Measurements from ENCODE around the gene SYNJ2.

SYNJ2 gene

DNA sequence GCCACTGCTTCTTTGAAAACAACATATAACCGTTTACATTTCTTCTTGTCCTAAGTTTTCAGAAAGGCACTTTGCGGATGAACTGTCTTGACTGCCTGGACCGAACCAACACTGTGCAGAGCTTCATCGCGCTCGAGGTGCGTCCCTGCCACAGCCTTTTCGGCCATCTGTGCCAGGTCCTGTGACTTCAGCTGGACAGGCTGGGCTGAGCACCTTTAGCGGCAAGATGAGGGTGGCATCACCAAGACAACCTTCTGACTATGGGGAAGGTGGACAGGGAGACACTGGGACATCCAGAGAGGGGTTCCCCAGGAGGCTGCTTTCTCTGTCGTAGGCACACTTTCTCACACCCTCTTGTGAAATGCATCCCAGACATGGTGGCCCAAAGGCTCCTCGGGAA lies 82.1 kb downstream of the SYNJ2 start:
- no peak overlapping the region for H3K27ac ChIP-seq
- no peak for DNase-seq
- TF ChIP-seq, protein P1, sequence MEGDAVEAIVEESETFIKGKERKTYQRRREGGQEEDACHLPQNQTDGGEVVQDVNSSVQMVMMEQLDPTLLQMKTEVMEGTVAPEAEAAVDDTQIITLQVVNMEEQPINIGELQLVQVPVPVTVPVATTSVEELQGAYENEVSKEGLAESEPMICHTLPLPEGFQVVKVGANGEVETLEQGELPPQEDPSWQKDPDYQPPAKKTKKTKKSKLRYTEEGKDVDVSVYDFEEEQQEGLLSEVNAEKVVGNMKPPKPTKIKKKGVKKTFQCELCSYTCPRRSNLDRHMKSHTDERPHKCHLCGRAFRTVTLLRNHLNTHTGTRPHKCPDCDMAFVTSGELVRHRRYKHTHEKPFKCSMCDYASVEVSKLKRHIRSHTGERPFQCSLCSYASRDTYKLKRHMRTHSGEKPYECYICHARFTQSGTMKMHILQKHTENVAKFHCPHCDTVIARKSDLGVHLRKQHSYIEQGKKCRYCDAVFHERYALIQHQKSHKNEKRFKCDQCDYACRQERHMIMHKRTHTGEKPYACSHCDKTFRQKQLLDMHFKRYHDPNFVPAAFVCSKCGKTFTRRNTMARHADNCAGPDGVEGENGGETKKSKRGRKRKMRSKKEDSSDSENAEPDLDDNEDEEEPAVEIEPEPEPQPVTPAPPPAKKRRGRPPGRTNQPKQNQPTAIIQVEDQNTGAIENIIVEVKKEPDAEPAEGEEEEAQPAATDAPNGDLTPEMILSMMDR (IDR thresholded peaks at IDR 0.05; ENCODE audit: low read depth, low read length, missing control alignments) = no peak
- in situ Hi-C loops (cut with HindIII; ENCODE audit: low pct_ligation_motif_present, low sequenced_read_pairs) = no loop called here
- H3K27me3 ChIP-seq (replicated peaks) = no peaks in the 10 kb centered on the region
- H3K4me3 ChIP-seq (ENCODE audit: low read depth, low read length) = no peak overlapping the region
- H3K36me3 ChIP-seq (replicated peaks) = peaks cover 86% of the 10 kb centered on the region

GRCh38 chr6:158064725-158065251 lies 83.1 kb downstream of the SYNJ2 start:
- TF ChIP-seq, protein P1 (IDR thresholded peaks at IDR 0.05; ENCODE audit: low read depth, low read length, missing control alignments) = no peak
- peaks cover 86% of the 10 kb centered on the region for H3K36me3 ChIP-seq (replicated peaks)
- H3K27me3 ChIP-seq (replicated peaks) = no peaks in the 10 kb centered on the region
- no peak for DNase-seq
- no peak overlapping the region for H3K27ac ChIP-seq
- no peak overlapping the region for H3K4me3 ChIP-seq (ENCODE audit: low read depth, low read length)
- in situ Hi-C loops (cut with HindIII; ENCODE audit: low pct_ligation_motif_present, low sequenced_read_pairs) = no loop called here

DNA sequence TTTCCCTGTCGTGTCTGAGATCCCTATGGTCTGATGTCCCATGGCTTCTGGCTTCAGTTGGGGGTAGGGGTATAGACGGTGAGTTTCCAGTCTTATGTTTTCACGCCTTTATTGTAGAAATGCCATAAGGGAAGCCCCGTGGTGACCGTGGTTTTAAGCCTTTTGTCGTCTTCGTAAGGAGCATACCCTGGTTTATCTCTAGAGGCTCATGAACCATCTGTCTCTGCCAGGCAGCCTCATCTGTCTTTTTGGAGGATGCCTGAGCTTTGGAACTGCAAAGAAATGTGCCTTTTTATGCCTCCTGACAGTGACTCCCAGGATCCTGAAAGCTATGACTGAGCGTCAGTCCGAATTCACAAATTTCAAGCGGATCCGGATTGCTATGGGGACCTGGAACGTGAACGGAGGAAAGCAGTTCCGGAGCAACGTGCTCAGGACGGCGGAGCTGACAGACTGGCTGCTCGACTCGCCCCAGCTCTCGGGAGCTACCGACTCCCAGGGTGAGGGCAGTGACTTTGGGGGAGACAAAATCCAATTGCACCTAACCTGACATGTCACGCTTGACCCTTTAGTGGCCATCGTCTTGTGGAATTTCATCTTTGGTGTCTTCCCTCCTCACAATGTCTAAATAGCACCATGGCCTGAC lies 84.6 kb downstream of the SYNJ2 start:
- in situ Hi-C loops (cut with HindIII; ENCODE audit: low pct_ligation_motif_present, low sequenced_read_pairs) = no loop called here
- H3K27ac ChIP-seq = no peak overlapping the region

DNA sequence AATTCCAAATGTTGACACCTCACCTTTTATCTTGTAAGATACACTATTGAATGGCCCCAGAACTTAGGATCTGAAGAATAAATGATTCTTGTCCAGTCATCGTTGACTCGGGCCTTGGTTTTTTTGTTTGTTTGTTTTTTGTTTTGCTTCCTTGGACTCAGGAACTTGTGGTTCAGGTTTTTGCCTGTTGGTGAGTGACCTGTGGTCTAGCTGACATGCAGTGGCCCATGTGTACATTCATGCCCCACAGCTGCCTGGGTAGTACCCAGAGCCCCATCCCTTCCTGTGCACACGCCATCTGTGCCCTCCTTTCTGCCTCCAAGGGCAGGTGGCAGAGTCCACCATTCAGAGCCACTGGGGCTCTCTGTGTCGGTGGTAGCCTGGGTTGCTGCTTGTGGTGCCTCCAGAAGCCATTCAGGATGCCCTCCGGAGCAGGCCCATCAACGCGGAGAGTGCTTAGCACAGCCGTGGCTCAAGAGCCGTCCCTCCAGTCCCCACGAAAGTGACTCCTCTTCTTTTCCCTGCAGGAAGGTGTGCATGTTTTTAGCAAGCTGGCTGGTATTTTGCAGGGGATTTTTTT lies 85.9 kb downstream of the SYNJ2 start:
- Histone ChIP-seq H3K27ac (no peak overlapping the region), H3K27me3 (replicated peaks) (no peaks in the 10 kb centered on the region), H3K36me3 (replicated peaks) (peaks cover 93% of the 10 kb centered on the region), H3K4me3 (ENCODE audit: low read depth, low read length) (no peak overlapping the region)
- no peak for DNase-seq
- in situ Hi-C loops (cut with HindIII; ENCODE audit: low pct_ligation_motif_present, low sequenced_read_pairs) = no loop called here
- TF ChIP-seq, protein P1 (IDR thresholded peaks at IDR 0.05; ENCODE audit: low read depth, low read length, missing control alignments) = no peak

More for the DNA sequence above, 84.6 kb downstream of the SYNJ2 start:
- no peak for DNase-seq
- H3K4me3 ChIP-seq (ENCODE audit: low read depth, low read length) = no peak overlapping the region
- peaks cover 92% of the 10 kb centered on the region for H3K36me3 ChIP-seq (replicated peaks)
- no peaks in the 10 kb centered on the region for H3K27me3 ChIP-seq (replicated peaks)
- TF ChIP-seq, protein P1 (IDR thresholded peaks at IDR 0.05; ENCODE audit: low read depth, low read length, missing control alignments) = no peak

- in situ Hi-C loops (cut with HindIII; ENCODE audit: low pct_ligation_motif_present, low sequenced_read_pairs) = no loop called here
- TF ChIP-seq, protein P1 (IDR thresholded peaks at IDR 0.05; ENCODE audit: low read depth, low read length, missing control alignments) = no peak
- Histone ChIP-seq H3K27ac (peak overlapping the region; percentile 95), H3K27me3 (replicated peaks) (no peaks in the 10 kb centered on the region), H3K4me3 (ENCODE audit: low read depth, low read length) (no peak overlapping the region), H3K36me3 (replicated peaks) (peaks cover 89% of the 10 kb centered on the region)
- no peak for DNase-seq
These were observed 86.7 kb downstream of the SYNJ2 start for GRCh38 chr6:158068156-158068892.

Data from brain microvascular endothelial cell (primary cell).